ENCODE measurements around the gene CHMP4B. TPM values are rescaled to one million over a fixed set of nuclear protein-coding genes. Genes with fewer than 3 reads are reported as not detected.

Gene CHMP4B
- total RNA-seq, 1 donor from 2014 or later = 108 TPM

DNA sequence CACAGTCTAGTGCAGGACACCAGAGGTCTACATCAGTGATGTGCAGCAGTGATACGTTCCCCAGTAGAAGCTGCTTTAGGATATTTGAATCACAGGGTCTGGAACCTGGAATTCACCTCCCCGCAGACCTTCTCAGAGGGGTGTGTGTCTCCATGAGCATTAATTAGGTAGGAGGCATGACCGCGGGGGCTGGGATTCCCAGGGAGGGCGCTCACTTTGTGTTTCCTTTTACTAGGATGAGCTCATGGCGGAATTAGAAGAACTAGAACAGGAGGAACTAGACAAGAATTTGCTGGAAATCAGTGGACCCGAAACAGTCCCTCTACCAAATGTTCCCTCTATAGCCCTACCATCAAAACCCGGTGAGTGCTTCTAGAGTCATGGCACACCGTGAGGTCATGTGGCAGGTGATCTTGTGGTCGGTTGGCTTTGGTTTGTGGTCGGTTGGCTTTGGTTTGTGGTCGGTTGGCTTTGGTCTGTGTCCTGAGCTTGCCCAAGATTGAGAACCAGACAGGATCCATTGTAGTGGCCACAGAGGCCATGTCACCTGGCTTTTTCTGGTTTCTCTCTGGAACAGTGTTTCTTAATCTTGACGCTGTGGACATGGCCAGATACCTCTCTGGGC lies 40.8 kb downstream of the CHMP4B start:
- ATAC-seq (no peak), DNase-seq (ENCODE audit: missing footprints) (no peak)
- intact Hi-C loops (cut with DNase I) = no loop called here

GRCh38 chr20:33852626-33853506 lies 41.7 kb downstream of the CHMP4B start:
- intact Hi-C loops (cut with DNase I) = no loop called here

DNA sequence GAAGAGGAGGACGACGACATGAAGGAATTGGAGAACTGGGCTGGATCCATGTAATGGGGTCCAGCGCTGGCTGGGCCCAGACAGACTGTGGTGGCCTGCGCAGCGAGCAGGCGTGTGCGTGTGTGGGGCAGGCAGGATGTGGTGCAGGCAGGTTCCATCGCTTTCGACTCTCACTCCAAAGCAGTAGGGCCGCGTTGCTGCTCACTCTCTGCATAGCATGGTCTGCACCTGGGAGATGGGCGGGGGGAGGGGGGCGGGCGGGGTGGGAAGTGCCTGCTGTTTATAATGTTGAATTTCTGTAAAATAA lies 42.3 kb downstream of the CHMP4B start:
- ATAC-seq (no peak), DNase-seq (ENCODE audit: missing footprints) (no peak)
- intact Hi-C loops (cut with DNase I) = no loop called here

More at GRCh38 chr20:33852626-33853506, 41.7 kb downstream of the CHMP4B start:
- ATAC-seq (no peak), DNase-seq (ENCODE audit: missing footprints) (no peak)

DNA sequence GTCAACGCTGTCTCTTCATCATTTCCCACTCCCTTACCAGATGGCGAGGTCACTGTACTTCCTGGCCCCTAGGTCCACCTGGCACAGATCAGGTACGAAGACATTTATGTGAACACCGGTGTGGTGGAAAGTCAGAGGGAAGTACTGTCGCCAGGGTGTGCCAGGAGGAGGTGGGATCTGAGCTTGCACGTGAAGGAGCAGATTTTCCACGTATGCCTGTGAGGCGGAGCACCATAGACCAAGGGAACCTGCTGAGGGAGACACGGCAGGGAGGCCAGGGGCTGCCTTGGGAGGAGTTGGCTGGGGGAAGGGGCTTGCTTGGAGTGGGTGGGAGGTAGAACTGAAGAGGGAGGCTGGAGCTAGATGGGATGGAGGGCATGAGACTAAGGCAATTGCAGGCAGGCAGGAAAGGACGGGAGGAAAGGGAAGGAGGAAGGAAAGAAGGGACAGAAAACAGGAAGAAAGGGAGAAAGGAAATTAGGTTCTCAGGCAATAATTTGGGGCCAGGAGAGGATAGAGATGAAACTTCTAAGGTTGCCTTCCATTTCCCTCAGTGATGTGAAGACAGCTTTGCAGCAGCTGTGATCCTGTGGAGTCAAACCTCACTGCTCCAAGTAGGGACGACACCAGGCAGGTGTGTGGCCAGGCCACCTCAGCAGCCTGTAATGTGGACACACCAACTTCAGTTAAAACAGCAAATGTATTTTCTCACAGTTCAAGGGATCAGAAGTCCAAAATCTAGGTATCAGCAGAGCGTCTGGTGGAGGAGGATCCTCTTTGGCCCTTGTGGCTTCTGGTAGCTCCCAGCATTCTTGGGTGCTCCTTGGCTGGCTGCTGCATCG lies 46.8 kb downstream of the CHMP4B start:
- DNase-seq (ENCODE audit: missing footprints) (no peak), ATAC-seq (no peak)
- intact Hi-C loops (cut with DNase I) = no loop called here

- intact Hi-C loops (cut with DNase I) = no loop called here
- ATAC-seq = no peak
- DNase-seq (ENCODE audit: missing footprints) = no peak
Measured at GRCh38 chr20:33858666-33859065, 47.5 kb downstream of the CHMP4B start.

GRCh38 chr20:33859157-33859695 lies 48.1 kb downstream of the CHMP4B start:
- ATAC-seq (no peak), DNase-seq (ENCODE audit: missing footprints) (no peak)
- intact Hi-C loops (cut with DNase I) = no loop called here

DNA sequence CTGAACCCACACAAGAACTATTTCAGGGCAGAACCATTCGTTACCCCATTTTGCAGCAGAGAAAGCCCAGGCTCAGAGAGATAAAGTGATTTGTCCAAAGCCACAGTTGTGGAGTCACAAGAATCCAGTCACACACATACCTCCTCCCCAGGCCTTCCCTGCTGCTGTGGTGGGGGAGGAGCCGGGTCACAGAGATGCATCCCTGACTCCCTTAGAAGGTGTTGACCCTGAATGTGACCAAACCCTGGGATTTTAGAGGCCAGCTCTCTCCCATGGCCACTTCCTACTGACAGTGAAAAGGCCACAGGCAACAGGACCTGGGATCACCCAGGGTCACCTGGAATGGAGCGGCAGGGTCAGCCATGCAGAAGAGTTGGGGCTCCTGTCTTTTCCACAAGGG lies 48.6 kb downstream of the CHMP4B start:
- intact Hi-C loops (cut with DNase I) = no loop called here
- ATAC-seq = no peak
- no peak for DNase-seq (ENCODE audit: missing footprints)

DNA sequence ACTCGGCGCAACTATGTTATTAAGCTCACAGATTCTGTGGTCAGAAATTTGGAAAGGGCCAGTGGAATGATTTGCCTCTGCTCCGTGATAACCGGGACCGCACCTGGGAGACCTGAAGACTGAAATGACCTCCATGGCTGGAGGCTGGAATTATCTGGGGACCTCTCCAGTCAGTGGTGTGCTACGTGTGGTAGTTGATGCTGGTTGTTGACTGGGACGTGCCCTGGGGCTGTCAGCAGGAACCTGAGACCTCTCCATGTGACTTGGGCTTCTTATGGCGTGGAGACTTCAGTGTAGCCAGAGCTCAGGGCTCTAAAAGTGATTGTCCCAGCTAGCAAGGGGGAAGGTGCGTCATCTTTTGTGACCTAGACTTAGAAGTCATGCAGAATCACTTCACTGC lies 50.3 kb downstream of the CHMP4B start:
- no peak for ATAC-seq
- intact Hi-C loops (cut with DNase I) = no loop called here
- DNase-seq (ENCODE audit: missing footprints) = no peak

GRCh38 chr20:33862709-33863403 lies 51.7 kb downstream of the CHMP4B start:
- intact Hi-C loops (cut with DNase I) = loop anchor here (1.0 to 2.0 kb wide), 2 partner anchors 206 to 266 kb away; no protein-coding TSS in a partner anchor
- ATAC-seq (peak; percentile 64), DNase-seq (ENCODE audit: missing footprints) (peak; percentile 77)

GRCh38 chr20:33863440-33864323 lies 52.5 kb downstream of the CHMP4B start:
- DNase-seq (ENCODE audit: missing footprints) (no peak), ATAC-seq (no peak)
- intact Hi-C loops (cut with DNase I) = loop anchor here (2.0 kb wide), 1 partner anchor 205 kb away; no protein-coding TSS in a partner anchor

GRCh38 chr20:33864324-33864963 lies 53.3 kb downstream of the CHMP4B start:
- ATAC-seq (no peak), DNase-seq (ENCODE audit: missing footprints) (no peak)
- intact Hi-C loops (cut with DNase I) = no loop called here

DNA sequence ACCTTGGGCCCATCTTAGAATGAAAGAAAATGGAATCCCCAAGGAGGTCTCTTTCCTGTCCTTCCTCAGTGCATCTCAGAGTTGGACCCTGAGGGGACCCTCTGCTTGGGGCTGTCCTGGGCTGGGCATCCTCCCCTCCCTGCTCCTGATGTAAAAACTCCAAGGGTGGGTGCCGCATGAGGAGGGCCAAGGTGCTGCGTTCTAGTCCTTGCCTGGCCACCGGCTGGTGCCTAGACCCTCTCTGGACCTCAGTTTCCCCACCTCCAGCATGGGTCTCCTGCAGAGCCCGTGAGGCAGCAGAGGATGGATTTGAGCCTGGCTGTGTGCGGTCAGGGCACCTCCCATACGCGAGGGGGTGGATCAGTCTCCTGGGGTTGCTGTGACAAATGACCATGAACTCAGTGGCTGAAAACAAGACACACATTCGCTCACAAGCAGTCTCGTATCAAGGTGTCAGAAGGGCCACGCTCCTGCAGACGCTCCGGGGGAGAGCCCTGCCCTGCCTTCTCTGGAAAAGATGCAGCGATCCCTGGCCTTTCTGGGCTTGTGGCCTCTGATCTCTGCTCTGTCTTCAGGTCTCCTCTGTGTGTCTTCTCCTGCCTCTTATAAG lies 54.7 kb downstream of the CHMP4B start:
- ATAC-seq = no peak
- intact Hi-C loops (cut with DNase I) = no loop called here
- DNase-seq (ENCODE audit: missing footprints) = no peak

- DNase-seq (ENCODE audit: missing footprints) = no peak
- intact Hi-C loops (cut with DNase I) = no loop called here
- no peak for ATAC-seq
Measured at GRCh38 chr20:33866398-33867100, 55.4 kb downstream of the CHMP4B start.

GRCh38 chr20:33868042-33868441 lies 56.9 kb downstream of the CHMP4B start:
- intact Hi-C loops (cut with DNase I) = no loop called here

GRCh38 chr20:33868595-33868994 lies 57.4 kb downstream of the CHMP4B start:
- ATAC-seq = no peak
- DNase-seq (ENCODE audit: missing footprints) = no peak
- intact Hi-C loops (cut with DNase I) = no loop called here

More at GRCh38 chr20:33868042-33868441, 56.9 kb downstream of the CHMP4B start:
- ATAC-seq (no peak), DNase-seq (ENCODE audit: missing footprints) (no peak)

- DNase-seq (ENCODE audit: missing footprints) (no peak), ATAC-seq (no peak)
- intact Hi-C loops (cut with DNase I) = no loop called here
Measured at GRCh38 chr20:33869283-33869682, 58.1 kb downstream of the CHMP4B start.

All from Right ventricle myocardium inferior (tissue), 1 donor.